ENCODE data around the gene EDAR. TPM values are rescaled to one million over a fixed set of nuclear protein-coding genes. Genes with fewer than 3 reads are reported as not detected.

EDAR gene
- total and polyA plus RNA-seq, 5 experiments from 2014 or later = 2.8 to 11.8 (median 10.5) TPM

DNA sequence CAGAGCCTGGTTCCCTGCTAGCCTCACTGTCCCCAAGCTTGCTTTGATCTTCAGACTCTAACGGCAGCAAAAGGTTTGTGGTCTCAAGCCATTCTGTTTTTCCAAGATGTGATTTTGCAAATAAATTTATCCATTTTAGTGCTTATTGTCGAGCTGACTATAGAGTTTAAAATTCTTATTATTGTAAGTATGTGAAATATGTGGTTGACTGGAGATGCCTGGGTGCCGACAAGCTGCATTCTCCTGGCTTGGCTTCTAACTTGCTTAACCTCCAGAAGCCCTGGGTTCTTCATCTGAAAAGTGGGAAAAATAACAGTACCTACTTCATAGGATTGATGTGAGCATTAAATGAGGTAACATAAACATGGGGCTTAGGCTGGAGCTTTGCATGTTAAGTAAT, 9.9 kb upstream of the EDAR start:
- no peaks in the 10 kb centered on the region for H3K36me3 Mint-ChIP-seq
- no peak overlapping the region for H3K4me3 Mint-ChIP-seq
- ATAC-seq (no peak), DNase-seq (no peak)
- POLR2A ChIA-PET = interaction anchor here (0.8 to 2.4 kb wide), 2 partner anchors 32 to 68 kb away, joined by 4 to 15 read pairs; no protein-coding TSS in a partner anchor
- peaks cover 19 to 38% (median 26%) of the 10 kb centered on the region in 4 donors for H3K4me1 Mint-ChIP-seq
- no peaks in the 10 kb centered on the region for H3K9me3 Mint-ChIP-seq
- H3K27ac Mint-ChIP-seq = peak overlapping the region in 1 of 10 donors; percentile 5
- H3K27me3 Mint-ChIP-seq = no peaks in the 10 kb centered on the region

- Mint-ChIP-seq H3K9me3 (no peaks in the 10 kb centered on the region), H3K4me3 (no peak overlapping the region), H3K27ac (no peak overlapping the region), H3K4me1 (peaks cover 8 to 33% (median 22%) of the 10 kb centered on the region in 4 donors), H3K36me3 (no peaks in the 10 kb centered on the region), H3K27me3 (no peaks in the 10 kb centered on the region)
- POLR2A ChIA-PET = interaction anchor here (0.9 to 1.8 kb wide), 3 partner anchors 8 to 37 kb away, joined by 3 to 7 read pairs (median 6); no protein-coding TSS in a partner anchor
- ATAC-seq = no peak
- no peak for DNase-seq
These were observed 5.2 kb upstream of the EDAR start for GRCh38 chr2:108994178-108994577.

- Mint-ChIP-seq H3K4me3 (no peak overlapping the region), H3K27ac (peak overlapping the region in 4 of 10 donors; percentile 3 to 75 (median 66)), H3K9me3 (no peaks in the 10 kb centered on the region), H3K36me3 (no peaks in the 10 kb centered on the region), H3K27me3 (no peaks in the 10 kb centered on the region), H3K4me1 (peaks cover 10 to 37% (median 28%) of the 10 kb centered on the region in 4 donors)
- POLR2A ChIA-PET = interaction anchor here (0.9 to 1.8 kb wide), 3 partner anchors 9 to 38 kb away, joined by 3 to 7 read pairs (median 6); no protein-coding TSS in a partner anchor
- DNase-seq = no peak
- ATAC-seq = no peak
These were observed 4.3 kb upstream of the EDAR start for GRCh38 chr2:108993095-108993937.

DNA sequence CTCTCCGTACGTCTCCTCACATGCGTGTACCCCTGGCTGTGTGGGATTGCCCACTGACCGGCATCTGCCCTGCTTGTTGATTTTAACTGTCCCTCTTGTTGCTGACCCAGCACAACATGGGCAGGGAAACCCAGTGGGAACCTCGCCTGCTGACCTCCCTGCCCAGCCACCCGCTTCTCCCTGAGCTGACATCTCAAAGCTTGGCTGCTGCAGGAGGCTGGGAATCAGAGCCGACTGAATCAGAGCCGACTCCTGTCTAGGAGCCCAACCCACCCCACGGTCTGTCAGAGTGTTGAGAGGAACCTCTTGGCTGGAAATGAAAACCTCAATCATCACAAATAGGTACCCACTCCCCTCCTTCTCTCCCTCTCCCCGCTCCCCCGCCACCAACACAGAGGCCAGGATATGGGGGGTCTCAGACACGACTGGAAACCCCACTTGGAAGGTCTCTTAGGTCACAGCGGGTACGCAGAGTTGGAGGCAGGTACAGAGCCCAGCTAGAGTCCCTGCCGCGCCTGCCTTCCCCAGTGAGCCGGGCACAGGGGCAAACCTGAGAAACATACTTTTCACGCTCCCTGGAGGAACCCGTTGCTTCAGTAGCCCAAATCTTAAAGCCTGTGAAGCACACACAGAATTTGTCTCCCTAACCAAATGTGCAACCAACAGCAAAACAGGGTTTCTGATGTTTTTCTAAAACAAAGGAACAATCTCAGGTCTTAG, 784 bp downstream of the EDAR start:
- H3K27me3 Mint-ChIP-seq = no peaks in the 10 kb centered on the region
- H3K9me3 Mint-ChIP-seq = no peaks in the 10 kb centered on the region
- ATAC-seq (peak; percentile 10 to 28), DNase-seq (no peak)
- H3K36me3 Mint-ChIP-seq = no peaks in the 10 kb centered on the region
- POLR2A ChIA-PET = interaction anchor here (0.7 to 2.3 kb wide), 6 partner anchors 8 to 116 kb away, joined by 3 to 32 read pairs (median 6); no protein-coding TSS in a partner anchor
- peaks cover 34 to 79% (median 64%) of the 10 kb centered on the region in 4 donors for H3K4me1 Mint-ChIP-seq
- peak overlapping the region; percentile 78 to 96 (median 88) for H3K4me3 Mint-ChIP-seq
- peak overlapping the region; percentile 74 to 93 (median 89) for H3K27ac Mint-ChIP-seq

DNA sequence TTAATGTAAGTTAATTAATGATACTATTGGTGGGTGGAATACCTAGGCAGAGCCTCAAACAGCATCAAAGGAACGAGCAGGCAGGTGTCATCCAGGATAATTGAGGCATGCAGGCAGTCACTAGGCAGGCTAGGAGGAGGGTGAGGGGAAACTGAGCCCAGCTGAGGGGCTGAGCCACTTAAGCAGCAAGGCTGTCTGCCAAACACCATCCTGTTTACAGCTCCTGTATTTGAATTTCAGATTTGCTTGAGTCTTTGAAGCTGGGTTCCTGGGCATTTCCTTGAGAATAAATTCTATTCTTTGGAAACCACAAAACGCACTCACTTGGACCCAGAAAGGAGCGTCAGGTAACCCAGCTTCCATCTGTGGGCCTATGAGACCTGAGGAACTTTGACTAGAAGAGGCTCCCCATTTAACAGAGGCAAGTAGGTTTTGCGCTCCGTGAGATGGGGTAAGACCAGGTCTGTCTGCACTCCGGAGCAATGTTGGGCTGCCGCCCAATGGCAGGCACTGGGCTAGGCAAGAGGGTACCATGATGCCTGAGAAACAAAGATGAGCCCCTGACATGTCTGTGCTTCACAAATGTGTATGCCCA, 2.0 kb downstream of the EDAR start:
- H3K27ac Mint-ChIP-seq = peak overlapping the region; percentile 77 to 92 (median 90)
- H3K4me1 Mint-ChIP-seq = peaks cover 34 to 79% (median 63%) of the 10 kb centered on the region in 4 donors
- H3K36me3 Mint-ChIP-seq = no peaks in the 10 kb centered on the region
- H3K9me3 Mint-ChIP-seq = no peaks in the 10 kb centered on the region
- ATAC-seq (peak; percentile 70 to 81), DNase-seq (peak in 8 of 10 donors; percentile 9 to 78 (median 45))
- peak overlapping the region; percentile 70 to 96 (median 88) for H3K4me3 Mint-ChIP-seq
- POLR2A ChIA-PET = interaction anchor here (0.6 to 3.3 kb wide), 10 partner anchors 9 to 133 kb away, joined by 3 to 19 read pairs (median 4); no protein-coding TSS in a partner anchor
- no peaks in the 10 kb centered on the region for H3K27me3 Mint-ChIP-seq

DNA sequence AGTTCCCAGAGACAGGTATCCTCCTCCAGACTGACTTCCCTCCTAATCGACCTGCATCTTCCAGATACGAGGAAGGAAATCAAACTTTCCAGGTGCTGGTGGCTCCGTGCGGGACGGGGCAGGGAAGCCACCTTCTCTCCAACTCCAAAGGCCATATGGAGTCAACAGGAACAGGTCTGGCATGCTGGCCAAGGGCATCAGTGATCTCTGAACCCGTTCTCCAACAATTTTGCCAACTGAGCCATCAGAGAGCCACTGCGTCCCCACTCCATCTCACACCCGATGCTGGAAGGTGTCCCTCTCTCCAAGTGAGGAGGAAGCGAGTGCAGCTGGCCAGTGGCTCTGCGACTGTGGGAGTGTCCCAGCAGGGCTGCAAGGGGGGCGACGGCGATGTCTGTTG, 5.4 kb downstream of the EDAR start:
- no peaks in the 10 kb centered on the region for H3K36me3 Mint-ChIP-seq
- H3K4me1 Mint-ChIP-seq = peaks cover 46 to 89% (median 67%) of the 10 kb centered on the region in 4 donors
- POLR2A ChIA-PET = interaction anchor here (1.5 kb wide), 1 partner anchor 12 kb away, joined by 5 read pairs; no protein-coding TSS in a partner anchor
- H3K9me3 Mint-ChIP-seq = no peaks in the 10 kb centered on the region
- H3K4me3 Mint-ChIP-seq = no peak overlapping the region
- H3K27ac Mint-ChIP-seq = peak overlapping the region in 5 of 10 donors; percentile 2 to 75 (median 71)
- no peak for DNase-seq
- no peak for ATAC-seq
- H3K27me3 Mint-ChIP-seq = no peaks in the 10 kb centered on the region

DNA sequence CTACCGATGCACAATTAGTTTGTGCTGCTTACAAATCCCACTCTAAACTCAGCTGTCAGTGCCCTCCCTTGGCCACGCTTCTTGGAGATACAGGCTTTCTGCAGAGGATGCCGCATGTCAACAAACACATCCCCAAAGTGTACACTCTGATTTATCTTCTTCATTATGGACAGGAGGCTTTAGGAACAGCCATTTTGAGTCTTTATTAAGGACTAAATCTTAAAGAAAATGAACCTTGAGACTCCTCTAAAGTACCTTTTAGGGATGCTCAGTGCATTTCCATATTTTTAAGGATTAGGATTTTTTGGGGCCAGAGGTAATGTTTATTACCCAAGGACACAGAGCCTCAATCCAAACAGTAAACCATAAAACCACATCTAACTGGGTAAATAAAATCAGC, 6.0 kb downstream of the EDAR start:
- peaks cover 44 to 86% (median 65%) of the 10 kb centered on the region in 4 donors for H3K4me1 Mint-ChIP-seq
- ATAC-seq (no peak), DNase-seq (no peak)
- peak overlapping the region in 6 of 10 donors; percentile 2 to 74 (median 63) for H3K27ac Mint-ChIP-seq
- H3K4me3 Mint-ChIP-seq = peak overlapping the region in 6 of 10 donors; percentile 4 to 42 (median 24)
- no peaks in the 10 kb centered on the region for H3K36me3 Mint-ChIP-seq
- no peaks in the 10 kb centered on the region for H3K27me3 Mint-ChIP-seq
- POLR2A ChIA-PET = interaction anchor here (0.6 to 1.5 kb wide), 2 partner anchors 11 to 32 kb away, joined by 5 to 6 read pairs; no protein-coding TSS in a partner anchor
- H3K9me3 Mint-ChIP-seq = no peaks in the 10 kb centered on the region

DNA sequence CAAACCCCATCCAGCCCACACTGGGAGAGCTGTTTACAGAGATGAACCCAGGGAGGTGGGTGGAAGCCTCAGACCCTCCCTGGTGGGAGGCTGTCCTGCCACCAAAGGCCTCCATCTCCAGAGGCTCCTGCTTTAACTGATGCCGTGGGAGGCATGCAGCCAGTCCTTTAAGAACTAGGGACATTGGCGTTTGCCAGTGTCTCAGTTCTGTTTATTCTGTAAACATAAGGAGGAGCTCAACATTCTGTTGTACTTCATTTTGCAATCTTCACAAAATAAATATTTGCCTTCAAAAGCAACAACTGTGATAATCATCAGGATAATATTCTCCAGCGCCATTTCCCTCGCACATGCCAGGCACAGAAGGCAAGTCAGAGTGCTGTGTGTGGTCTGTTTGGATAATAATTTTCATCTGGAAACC, 6.8 kb downstream of the EDAR start:
- POLR2A ChIA-PET = interaction anchor here (0.6 to 1.5 kb wide), 2 partner anchors 11 to 32 kb away, joined by 5 to 6 read pairs; no protein-coding TSS in a partner anchor
- Mint-ChIP-seq H3K9me3 (no peaks in the 10 kb centered on the region), H3K4me1 (peaks cover 39 to 85% (median 63%) of the 10 kb centered on the region in 4 donors), H3K36me3 (no peaks in the 10 kb centered on the region), H3K4me3 (peak overlapping the region in 4 of 10 donors; percentile 2 to 41 (median 38)), H3K27ac (peak overlapping the region in 7 of 10 donors; percentile 28 to 74 (median 67)), H3K27me3 (no peaks in the 10 kb centered on the region)
- DNase-seq (no peak), ATAC-seq (peak in 1 of 2 donors; percentile 37)

- H3K9me3 Mint-ChIP-seq = no peaks in the 10 kb centered on the region
- peak overlapping the region in 3 of 10 donors; percentile 36 to 41 (median 39) for H3K4me3 Mint-ChIP-seq
- H3K27me3 Mint-ChIP-seq = no peaks in the 10 kb centered on the region
- ATAC-seq = peak in 1 of 2 donors; percentile 37
- H3K27ac Mint-ChIP-seq = peak overlapping the region in 9 of 10 donors; percentile 15 to 86 (median 52)
- peaks cover 35 to 82% (median 61%) of the 10 kb centered on the region in 4 donors for H3K4me1 Mint-ChIP-seq
- peaks cover 0 to 1% (median 0%) of the 10 kb centered on the region in 3 donors for H3K36me3 Mint-ChIP-seq
- POLR2A ChIA-PET = interaction anchor here (0.7 to 1.5 kb wide), 2 partner anchors 10 to 51 kb away, joined by 3 to 5 read pairs; no protein-coding TSS in a partner anchor
- DNase-seq = no peak
These were observed 7.2 kb downstream of the EDAR start for GRCh38 chr2:108981846-108982245.

DNA sequence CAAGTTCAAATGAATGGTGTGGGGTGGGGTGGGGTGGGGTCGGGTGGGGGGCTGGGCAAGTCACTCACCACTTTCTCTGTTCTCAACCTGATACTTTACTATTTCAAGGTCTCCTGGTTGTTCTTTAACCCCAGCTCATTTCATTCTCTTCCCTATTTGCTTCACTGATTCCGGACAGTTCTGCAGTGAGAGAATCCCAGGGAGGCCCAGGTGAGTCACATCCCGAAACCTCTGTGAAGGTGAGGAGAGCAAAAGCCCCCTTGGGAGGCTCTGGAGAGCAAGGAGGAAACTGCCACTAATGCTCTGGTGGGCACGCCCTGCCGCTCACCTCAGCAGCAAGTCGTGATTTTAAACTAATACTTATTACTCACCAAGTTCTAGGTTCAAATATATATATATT, 8.9 kb downstream of the EDAR start:
- POLR2A ChIA-PET = interaction anchor here (0.9 kb wide), 1 partner anchor 9 kb away, joined by 3 read pairs; the partner anchor contains the start of gene EDAR
- Mint-ChIP-seq H3K27ac (no peak overlapping the region), H3K27me3 (no peaks in the 10 kb centered on the region), H3K4me3 (no peak overlapping the region), H3K9me3 (no peaks in the 10 kb centered on the region), H3K36me3 (peaks cover 0 to 2% (median 1%) of the 10 kb centered on the region in 3 donors), H3K4me1 (peaks cover 34 to 87% (median 63%) of the 10 kb centered on the region in 4 donors)
- no peak for DNase-seq
- no peak for ATAC-seq

DNA sequence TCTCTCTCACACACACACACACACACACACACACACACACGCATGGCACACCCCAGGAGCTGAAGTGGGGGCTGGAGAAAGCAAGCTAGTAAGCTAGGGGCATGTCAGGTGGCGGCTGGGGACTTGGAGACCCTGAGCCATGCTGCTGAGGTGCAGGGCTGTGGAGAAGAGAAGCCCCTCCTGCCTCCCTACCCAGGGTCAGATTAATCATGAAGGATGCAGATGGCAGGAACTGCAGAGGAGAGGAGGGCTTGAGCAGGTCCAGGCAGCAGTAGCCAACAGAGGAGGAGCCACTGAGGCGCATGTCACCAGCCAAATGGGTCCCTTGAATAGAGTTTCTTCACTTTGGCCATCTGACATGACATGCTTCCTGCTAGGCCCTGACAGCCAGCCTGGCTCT, 9.6 kb downstream of the EDAR start:
- peaks cover 0 to 2% (median 1%) of the 10 kb centered on the region in 3 donors for H3K36me3 Mint-ChIP-seq
- H3K27ac Mint-ChIP-seq = peak overlapping the region in 4 of 10 donors; percentile 67 to 85 (median 76)
- DNase-seq (no peak), ATAC-seq (no peak)
- peaks cover 36 to 86% (median 61%) of the 10 kb centered on the region in 4 donors for H3K4me1 Mint-ChIP-seq
- no peaks in the 10 kb centered on the region for H3K9me3 Mint-ChIP-seq
- POLR2A ChIA-PET = interaction anchor here (0.8 kb wide), 1 partner anchor 49 kb away, joined by 4 read pairs; no protein-coding TSS in a partner anchor
- no peaks in the 10 kb centered on the region for H3K27me3 Mint-ChIP-seq
- peak overlapping the region in 1 of 10 donors; percentile 13 for H3K4me3 Mint-ChIP-seq
